Measurements from ENCODE around the gene PRPF19. TPM values are rescaled to one million over a fixed set of nuclear protein-coding genes. Genes with fewer than 3 reads are reported as not detected.

Gene PRPF19
- total and polyA plus RNA-seq, 9 of the 15 experiments (the other 6 are each of a cell fraction or from before 2014, with no cell fraction given) = 9.4 to 212 (median 73.2) TPM

GRCh38 chr11:60848714-60849151 lies 57.7 kb downstream of the PRPF19 start (continued):
- TF ChIP-seq CREB3 (tag; conservative IDR thresholded peaks at IDR 0.05; ENCODE audit: low read depth) = no peak
- no peak for TF ChIP-seq PML (IDR thresholded peaks at IDR 0.05; ENCODE audit: low read length)
- TF ChIP-seq NELFE (IDR thresholded peaks at IDR 0.05; ENCODE audit: insufficient read depth, insufficient read length) = no peak
- no peak for TF ChIP-seq GATAD2A (IDR thresholded peaks at IDR 0.05)
- TF ChIP-seq MITF (IDR thresholded peaks at IDR 0.05) = no peak
- TF ChIP-seq PCBP2 (IDR thresholded peaks at IDR 0.05; ENCODE audit: low read depth, low read length, poor library complexity, severe bottlenecking) = no peak
- no peak for TF ChIP-seq E2F1 (CRISPR knock-in tag; IDR thresholded peaks at IDR 0.05)
- TF ChIP-seq TARDBP (IDR thresholded peaks at IDR 0.05) = no peak
- no peak for TF ChIP-seq KLF10 (CRISPR knock-in tag; IDR thresholded peaks at IDR 0.05)
- TF ChIP-seq ZNF512 (tag; IDR thresholded peaks at IDR 0.05) = no peak
- no peak for TF ChIP-seq TCFL5 (CRISPR knock-in tag; conservative IDR thresholded peaks at IDR 0.05)
- no peak for TF ChIP-seq SIX5 (IDR thresholded peaks at IDR 0.05; ENCODE audit: borderline replicate concordance in 1 of 2, insufficient read depth in 1 of 2, low read depth in 1 of 2, low read length in 2 of 2)
- TF ChIP-seq, protein P1, sequence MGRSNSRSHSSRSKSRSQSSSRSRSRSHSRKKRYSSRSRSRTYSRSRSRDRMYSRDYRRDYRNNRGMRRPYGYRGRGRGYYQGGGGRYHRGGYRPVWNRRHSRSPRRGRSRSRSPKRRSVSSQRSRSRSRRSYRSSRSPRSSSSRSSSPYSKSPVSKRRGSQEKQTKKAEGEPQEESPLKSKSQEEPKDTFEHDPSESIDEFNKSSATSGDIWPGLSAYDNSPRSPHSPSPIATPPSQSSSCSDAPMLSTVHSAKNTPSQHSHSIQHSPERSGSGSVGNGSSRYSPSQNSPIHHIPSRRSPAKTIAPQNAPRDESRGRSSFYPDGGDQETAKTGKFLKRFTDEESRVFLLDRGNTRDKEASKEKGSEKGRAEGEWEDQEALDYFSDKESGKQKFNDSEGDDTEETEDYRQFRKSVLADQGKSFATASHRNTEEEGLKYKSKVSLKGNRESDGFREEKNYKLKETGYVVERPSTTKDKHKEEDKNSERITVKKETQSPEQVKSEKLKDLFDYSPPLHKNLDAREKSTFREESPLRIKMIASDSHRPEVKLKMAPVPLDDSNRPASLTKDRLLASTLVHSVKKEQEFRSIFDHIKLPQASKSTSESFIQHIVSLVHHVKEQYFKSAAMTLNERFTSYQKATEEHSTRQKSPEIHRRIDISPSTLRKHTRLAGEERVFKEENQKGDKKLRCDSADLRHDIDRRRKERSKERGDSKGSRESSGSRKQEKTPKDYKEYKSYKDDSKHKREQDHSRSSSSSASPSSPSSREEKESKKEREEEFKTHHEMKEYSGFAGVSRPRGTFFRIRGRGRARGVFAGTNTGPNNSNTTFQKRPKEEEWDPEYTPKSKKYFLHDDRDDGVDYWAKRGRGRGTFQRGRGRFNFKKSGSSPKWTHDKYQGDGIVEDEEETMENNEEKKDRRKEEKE (IDR thresholded peaks at IDR 0.05; ENCODE audit: borderline replicate concordance in 1 of 2, control insufficient read depth in 1 of 2, low read depth in 2 of 2, low read length in 1 of 2) = no peak
- TF ChIP-seq, protein P2, sequence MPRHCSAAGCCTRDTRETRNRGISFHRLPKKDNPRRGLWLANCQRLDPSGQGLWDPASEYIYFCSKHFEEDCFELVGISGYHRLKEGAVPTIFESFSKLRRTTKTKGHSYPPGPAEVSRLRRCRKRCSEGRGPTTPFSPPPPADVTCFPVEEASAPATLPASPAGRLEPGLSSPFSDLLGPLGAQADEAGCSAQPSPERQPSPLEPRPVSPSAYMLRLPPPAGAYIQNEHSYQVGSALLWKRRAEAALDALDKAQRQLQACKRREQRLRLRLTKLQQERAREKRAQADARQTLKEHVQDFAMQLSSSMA (CRISPR knock-in tag; IDR thresholded peaks at IDR 0.05) = no peak
